ENCODE measurements around the gene USP3. TPM values are rescaled to one million over a fixed set of nuclear protein-coding genes. Genes with fewer than 3 reads are reported as not detected.

Gene USP3
- total RNA-seq, 2 donors from 2014 or later = 51.5 to 52.5 TPM

- no peak for DNase-seq
- Mint-ChIP-seq H3K27me3 (ENCODE audit: insufficient read depth) (peaks cover 16% of the 10 kb centered on the region), H3K27ac (no peak overlapping the region), H3K4me3 (no peak overlapping the region), H3K4me1 (peaks cover 22% of the 10 kb centered on the region), H3K9me3 (no peaks in the 10 kb centered on the region), H3K36me3 (ENCODE audit: low read depth) (peaks cover 5% of the 10 kb centered on the region)
- WGBS, 2 experiments (ENCODE audit: insufficient coverage in 1 of 2, insufficient read length in 1 of 2) = 94 to 100% methylated on average over 2 to 4 of the region's 4 CpGs
- Histone ChIP-seq H3K9me3 (ENCODE audit: control insufficient read depth, low read length) (no peaks in the 10 kb centered on the region), H3K9ac (ENCODE audit: extremely low read depth, low read length, poor library complexity, severe bottlenecking) (no peak overlapping the region), H3K27me3 (ENCODE audit: control insufficient read depth, insufficient read depth, low read length, poor library complexity, severe bottlenecking) (peaks cover 11% of the 10 kb centered on the region), H3K4me1 (ENCODE audit: control insufficient read depth, insufficient read depth, low read length) (peaks cover 11% of the 10 kb centered on the region), H3K27ac (ENCODE audit: low read depth, low read length) (no peak overlapping the region), H3K4me3 (ENCODE audit: low read length) (no peak overlapping the region), H3K36me3 (ENCODE audit: control insufficient read depth, insufficient read depth, low read length) (peaks cover 12% of the 10 kb centered on the region)
- TF ChIP-seq CTCF (conservative IDR thresholded peaks at IDR 0.05) = no peak
These were observed 99.1 kb downstream of the USP3 start for GRCh38 chr15:63603516-63603915.

- H3K27me3 Mint-ChIP-seq (ENCODE audit: insufficient read depth) = peaks cover 16% of the 10 kb centered on the region
- H3K27me3 ChIP-seq (ENCODE audit: control insufficient read depth, insufficient read depth, low read length, poor library complexity, severe bottlenecking) = peaks cover 11% of the 10 kb centered on the region
- H3K9ac ChIP-seq (ENCODE audit: extremely low read depth, low read length, poor library complexity, severe bottlenecking) = no peak overlapping the region
- H3K27ac ChIP-seq (ENCODE audit: low read depth, low read length) = no peak overlapping the region
- H3K27ac Mint-ChIP-seq = no peak overlapping the region
- TF ChIP-seq CTCF (conservative IDR thresholded peaks at IDR 0.05) = no peak
- H3K4me3 Mint-ChIP-seq = no peak overlapping the region
- H3K36me3 Mint-ChIP-seq (ENCODE audit: low read depth) = peaks cover 5% of the 10 kb centered on the region
- 100% methylated on average over 2 of the region's 2 CpGs; no CpG with 5 or more reads in 1 of the 2 experiments for WGBS, 2 experiments (ENCODE audit: insufficient coverage in 1 of 2, insufficient read length in 1 of 2)
- no peak overlapping the region for H3K4me3 ChIP-seq (ENCODE audit: low read length)
- no peaks in the 10 kb centered on the region for H3K9me3 ChIP-seq (ENCODE audit: control insufficient read depth, low read length)
- H3K4me1 Mint-ChIP-seq = peaks cover 15% of the 10 kb centered on the region
- no peak for DNase-seq
- H3K4me1 ChIP-seq (ENCODE audit: control insufficient read depth, insufficient read depth, low read length) = peaks cover 7% of the 10 kb centered on the region
- no peaks in the 10 kb centered on the region for H3K9me3 Mint-ChIP-seq
- H3K36me3 ChIP-seq (ENCODE audit: control insufficient read depth, insufficient read depth, low read length) = peaks cover 19% of the 10 kb centered on the region
These were observed 99.9 kb downstream of the USP3 start for GRCh38 chr15:63604281-63604680.

GRCh38 chr15:63605036-63605435 lies 100.6 kb downstream of the USP3 start:
- no peak overlapping the region for H3K4me3 ChIP-seq (ENCODE audit: low read length)
- TF ChIP-seq CTCF (conservative IDR thresholded peaks at IDR 0.05) = no peak
- no peaks in the 10 kb centered on the region for H3K9me3 ChIP-seq (ENCODE audit: control insufficient read depth, low read length)
- H3K36me3 ChIP-seq (ENCODE audit: control insufficient read depth, insufficient read depth, low read length) = peaks cover 24% of the 10 kb centered on the region
- Mint-ChIP-seq H3K4me3 (no peak overlapping the region), H3K27ac (no peak overlapping the region), H3K9me3 (no peaks in the 10 kb centered on the region), H3K4me1 (peaks cover 7% of the 10 kb centered on the region), H3K36me3 (ENCODE audit: low read depth) (peaks cover 5% of the 10 kb centered on the region), H3K27me3 (ENCODE audit: insufficient read depth) (peaks cover 16% of the 10 kb centered on the region)
- H3K9ac ChIP-seq (ENCODE audit: extremely low read depth, low read length, poor library complexity, severe bottlenecking) = no peak overlapping the region
- 97 to 100% methylated on average over 1 to 3 of the region's 3 CpGs for WGBS, 2 experiments (ENCODE audit: insufficient coverage in 1 of 2, insufficient read length in 1 of 2)
- DNase-seq = no peak
- H3K4me1 ChIP-seq (ENCODE audit: control insufficient read depth, insufficient read depth, low read length) = peaks cover 3% of the 10 kb centered on the region
- no peak overlapping the region for H3K27ac ChIP-seq (ENCODE audit: low read depth, low read length)
- H3K27me3 ChIP-seq (ENCODE audit: control insufficient read depth, insufficient read depth, low read length, poor library complexity, severe bottlenecking) = peaks cover 11% of the 10 kb centered on the region
